GM12878 (cell line): Measurements from ENCODE around the gene ZNF17. TPM values are rescaled to one million over a fixed set of nuclear protein-coding genes. Genes with fewer than 3 reads are reported as not detected.

ENCODE experiments used
- ATAC-seq: fragments of 200-7000 bp; cut with Tn5 transposase; 3 replicates; pipeline ENCODE4 v1.9.1; 2020; ENCODE audit warnings: mild to moderate bottlenecking, moderate library complexity
- BruUV-seq: library from RNA; stranded (reverse); fragments of 400-500 nt; replicated peaks from 2 replicates; lab custom pipeline; 2021; lab: Mats Ljungman, UMichigan
- CTCF ChIA-PET: fragments of 300-600 bp; sonication (Branson Sonifier 250); formaldehyde crosslinking; extraction: SDS; loops from one replicate; lab custom pipeline; 2021; ENCODE audit warnings: inconsistent platforms; lab: Yijun Ruan, JAX
- POLR2A ChIA-PET: fragments of 350-600 bp; formaldehyde crosslinking; extraction: SDS; loops from one replicate; lab custom pipeline; 2021; ENCODE audit warnings: inconsistent platforms; lab: Charles Lee
- RAD21 ChIA-PET: fragments of 300-600 bp; sonication (Branson Sonifier 250); formaldehyde crosslinking; loops from one replicate; lab custom pipeline; 2023; ENCODE audit warnings: antibody characterized with exemption; ENCODE audit not compliant: unreplicated experiment; lab: Charles Lee
- SMC1A ChIA-PET: fragments of 300-600 bp; sonication (Branson Sonifier 250); formaldehyde crosslinking; loops from one replicate; lab custom pipeline; 2023; ENCODE audit not compliant: unreplicated experiment, uncharacterized antibody; lab: Charles Lee
- DNase-seq: peaks from one replicate; pipeline ENCODE4 v3.0.0-alpha.2; 2011; ENCODE audit warnings: low read depth, low spot score
- FAIRE-seq: peaks from 3 replicates; lab custom pipeline; 2011; peaks lifted over from hg19 to GRCh38; lab: Jason Lieb, UNC
- H2AFZ ChIP-seq: 2 replicates; pipeline ENCODE4 v1.6.0; 2011; ENCODE audit warnings: low read depth, low read length, control low read depth; ENCODE audit not compliant: control insufficient read depth
- H3K27ac ChIP-seq: 2 replicates; pipeline ENCODE4 v1.5.1; 2011; ENCODE audit warnings: control low read depth; ENCODE audit not compliant: control insufficient read depth, insufficient read depth
- H3K27me3 ChIP-seq, 2 experiments: replicated peaks in 1 of 2; 2 replicates each; pipeline versions ENCODE4 v1.6.0 to v1.6.1; 2011; ENCODE audit warnings: low read length in 1 of 2; ENCODE audit not compliant: control insufficient read depth in 2 of 2, insufficient read depth in 2 of 2
- H3K36me3 ChIP-seq, 2 experiments: 2 replicates each; pipeline ENCODE4 v1.5.1; 2011; ENCODE audit warnings: low read length in 1 of 2; ENCODE audit not compliant: control insufficient read depth in 2 of 2, insufficient read depth in 2 of 2
- H3K4me1 ChIP-seq: 2 replicates; pipeline ENCODE4 v1.6.1; 2011; ENCODE audit warnings: mild to moderate bottlenecking, low read length, moderate library complexity, mixed read lengths; ENCODE audit not compliant: control insufficient read depth, insufficient read depth
- H3K4me2 ChIP-seq: 2 replicates; pipeline ENCODE4 v1.6.0; 2011; ENCODE audit warnings: control low read depth; ENCODE audit not compliant: control insufficient read depth, insufficient read depth
- H3K4me3 ChIP-seq: fragments of 200-600 bp; sonication (generic); 2 replicates; pipeline ENCODE4 v1.5.1; 2016
- H3K79me2 ChIP-seq: 2 replicates; pipeline ENCODE4 v1.6.0; 2011; ENCODE audit warnings: low read length; ENCODE audit not compliant: control insufficient read depth, insufficient read depth
- H3K9ac ChIP-seq: 2 replicates; pipeline ENCODE4 v1.8.0; 2011; ENCODE audit warnings: low read length, control low read depth, mixed read lengths; ENCODE audit not compliant: control insufficient read depth, insufficient read depth
- H3K9me3 ChIP-seq: replicated peaks from 3 replicates; pipeline ENCODE4 v1.5.1; 2011; ENCODE audit warnings: mild to moderate bottlenecking, low read length; ENCODE audit not compliant: control insufficient read depth, insufficient read depth
- H4K20me1 ChIP-seq: 2 replicates; pipeline ENCODE4 v1.6.0; 2011; ENCODE audit not compliant: control insufficient read depth, insufficient read depth
- CEBPB ChIP-seq, 2 experiments: fragments of 150-350 bp in 1 of 2; IDR thresholded peaks; 2 replicates each; pipeline ENCODE4 v1.6.1; 2012 to 2014; ENCODE audit warnings: low read depth in 2 of 2, low read length in 2 of 2, borderline replicate concordance in 1 of 2, inconsistent platforms in 1 of 2
- CHD1 ChIP-seq: IDR thresholded peaks from 2 replicates; pipeline ENCODE4 v1.6.1; 2012; ENCODE audit warnings: low read depth, low read length, improper control_type of control experiment
- CHD4 ChIP-seq: fragments of 200-600 bp; sonication (generic); IDR thresholded peaks from 2 replicates; pipeline ENCODE4 v1.6.1; 2016; ENCODE audit warnings: mild to moderate bottlenecking
- CREM ChIP-seq: IDR thresholded peaks from 2 replicates; pipeline ENCODE4 v1.6.1; 2014; ENCODE audit warnings: antibody characterized with exemption, low read depth
- JUNB ChIP-seq: IDR thresholded peaks from 2 replicates; pipeline ENCODE4 v1.6.1; 2016; ENCODE audit warnings: antibody characterized with exemption, mild to moderate bottlenecking
- KDM1A ChIP-seq: fragments of 200-600 bp; sonication (generic); IDR thresholded peaks from 2 replicates; pipeline ENCODE4 v1.6.1; 2016; ENCODE audit warnings: borderline replicate concordance
- MYB ChIP-seq: fragments of 150-350 bp; IDR thresholded peaks from 2 replicates; pipeline ENCODE4 v1.6.1; 2014; ENCODE audit warnings: mild to moderate bottlenecking, low read depth, low read length, borderline replicate concordance
- POLR2A ChIP-seq: IDR thresholded peaks from 2 replicates; pipeline ENCODE4 v1.6.1; 2011; ENCODE audit warnings: low read depth, mild to moderate bottlenecking, low read length
- POLR2AphosphoS5 ChIP-seq: IDR thresholded peaks from 2 replicates; pipeline ENCODE4 v1.6.1; 2011; ENCODE audit warnings: mild to moderate bottlenecking, low read length, inconsistent platforms
- SREBF2 ChIP-seq: IDR thresholded peaks from 2 replicates; pipeline ENCODE4 v1.6.1; 2012; ENCODE audit warnings: mild to moderate bottlenecking, low read length
- STAT1 ChIP-seq: fragments of 450-650 bp; conservative IDR thresholded peaks from 2 replicates; pipeline ENCODE4 v1.6.1; 2014; ENCODE audit warnings: antibody characterized with exemption, mild to moderate bottlenecking
- WGBS: methylation state at CpG from one replicate; pipeline ENCODE4 v1.1.6; 2016; ENCODE audit warnings: low lambda C conversion rate; ENCODE audit not compliant: insufficient replicate concordance, insufficient coverage; ENCODE audit errors: missing lambda C conversion rate; 5-methylcytosine and 5-hydroxymethylcytosine counted together
- in situ Hi-C: fragments of 300-500 bp; cut with MboI; formaldehyde crosslinking; loops from 9 replicates; pipeline ENCODE4 v1.14.3; 2018; ENCODE audit warnings: mixed read lengths
- intact Hi-C: fragments of 100-400 bp; cut with micrococcal nuclease; formaldehyde crosslinking; loops from one replicate; pipeline ENCODE4 v1.14.2; 2022; ENCODE audit not compliant: unreplicated experiment
- polyA plus RNA-seq, 11 experiments: library from polyadenylated mRNA; depleted of rRNA in 4 of 11; unstranded in 6 of 11; stranded (reverse) in 5 of 11; fragments of >200 nt; fragmentation: Nextera tagmentation in 4 of 11; fragmentation: Illumina TruSeq in 1 of 11; extraction: Ambion mirVana in 4 of 11; extraction: Trizol in 1 of 11; gene quantifications; 1 replicate in 1 of 11; 2 replicates in 10 of 11; pipeline versions ENCODE4 v1.2.1 to v1.2.3, GENCODE V29; 2011 to 2016; ENCODE audit warnings: inconsistent platforms in 2 of 11, missing spikeins in 2 of 11, low read depth in 1 of 11
- total RNA-seq, 4 experiments: library from RNA; depleted of rRNA in 3 of 4; stranded (reverse); fragments of >200 nt in 3 of 4; fragmentation: Illumina TruSeq in 1 of 4; extraction: Trizol in 1 of 4; gene quantifications; 2 replicates each; pipeline versions ENCODE4 v1.2.1 to v1.2.3, GENCODE V29; 2013 to 2021
- TF ChIP-seq, protein P1 (sequence below): fragments of 450-650 bp; IDR thresholded peaks from 2 replicates; pipeline ENCODE4 v1.6.1; 2014; ENCODE audit warnings: mild to moderate bottlenecking
- TF ChIP-seq, protein P2 (sequence below): IDR thresholded peaks from 2 replicates; pipeline ENCODE4 v1.6.1; 2011; ENCODE audit warnings: borderline replicate concordance, low read depth, mild to moderate bottlenecking, moderate library complexity, low read length; ENCODE audit not compliant: insufficient read depth, poor library complexity, severe bottlenecking
- TF ChIP-seq, protein P3 (sequence below): IDR thresholded peaks from 2 replicates; pipeline ENCODE4 v1.6.1; 2012; ENCODE audit warnings: low read length, inconsistent platforms

The ZNF17 gene
- total and polyA plus RNA-seq, 10 of the 15 experiments (the other 5 are each of a cell fraction or from before 2014, with no cell fraction given) = 4.4 to 11.3 (median 7.8) TPM

DNA sequence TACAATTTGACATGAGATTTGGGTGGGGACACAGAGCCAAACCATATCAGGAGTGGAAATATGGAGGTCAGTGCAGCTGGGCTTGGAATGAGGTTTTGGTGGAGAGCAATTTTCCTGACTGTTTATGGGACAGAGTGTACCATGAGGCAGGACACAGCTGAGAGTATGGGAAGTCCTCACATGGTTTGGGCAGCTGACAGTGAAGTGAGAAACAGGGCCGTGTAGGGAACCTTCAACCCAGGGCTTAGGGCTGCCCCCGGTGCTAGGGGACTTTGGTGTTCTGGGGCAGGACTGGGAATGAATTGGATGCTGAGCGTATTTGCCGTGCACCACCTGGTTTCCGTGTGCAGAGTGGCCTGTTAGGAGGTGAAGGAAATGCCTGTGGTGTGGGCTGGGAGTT lies 15.3 kb upstream of the ZNF17 start:
- H3K36me3 ChIP-seq = peaks cover 14 to 30% of the 10 kb centered on the region in 2 experiments
- SMC1A ChIA-PET = interaction anchor here (2.9 kb wide), 1 partner anchor 10 kb away, joined by 9 read pairs; no protein-coding TSS in a partner anchor
- ATAC-seq (no peak), DNase-seq (no peak), FAIRE-seq (no peak)
- TF ChIP-seq, protein P1, sequence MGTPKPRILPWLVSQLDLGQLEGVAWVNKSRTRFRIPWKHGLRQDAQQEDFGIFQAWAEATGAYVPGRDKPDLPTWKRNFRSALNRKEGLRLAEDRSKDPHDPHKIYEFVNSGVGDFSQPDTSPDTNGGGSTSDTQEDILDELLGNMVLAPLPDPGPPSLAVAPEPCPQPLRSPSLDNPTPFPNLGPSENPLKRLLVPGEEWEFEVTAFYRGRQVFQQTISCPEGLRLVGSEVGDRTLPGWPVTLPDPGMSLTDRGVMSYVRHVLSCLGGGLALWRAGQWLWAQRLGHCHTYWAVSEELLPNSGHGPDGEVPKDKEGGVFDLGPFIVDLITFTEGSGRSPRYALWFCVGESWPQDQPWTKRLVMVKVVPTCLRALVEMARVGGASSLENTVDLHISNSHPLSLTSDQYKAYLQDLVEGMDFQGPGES = no peak
- TF ChIP-seq POLR2A (no peak), POLR2AphosphoS5 (no peak), KDM1A (no peak), CREM (no peak)
- RAD21 ChIA-PET = no interaction called here
- POLR2A ChIA-PET = interaction anchor here (0.6 kb wide), 1 partner anchor 29 kb away, joined by 5 read pairs; no protein-coding TSS in a partner anchor
- no peaks in the 10 kb centered on the region for H4K20me1 ChIP-seq
- intact Hi-C loops = no loop called here
- H3K4me1 ChIP-seq = peaks cover 3% of the 10 kb centered on the region; the same call in 1 of the 2 replicates
- in situ Hi-C loops = no loop called here
- H3K4me3 ChIP-seq = no peak overlapping the region
- no TSS peak for BruUV-seq
- WGBS = 93% methylated on average over 5 of the region's 5 CpGs
- no peak overlapping the region for H3K4me2 ChIP-seq
- H3K9me3 ChIP-seq = peaks cover 17% of the 10 kb centered on the region
- peaks cover 22% of the 10 kb centered on the region for H3K79me2 ChIP-seq
- no peak overlapping the region for H2AFZ ChIP-seq
- H3K9ac ChIP-seq = no peak overlapping the region
- CTCF ChIA-PET = no interaction called here
- no peak overlapping the region for H3K27ac ChIP-seq
- no peaks in the 10 kb centered on the region for H3K27me3 ChIP-seq

DNA sequence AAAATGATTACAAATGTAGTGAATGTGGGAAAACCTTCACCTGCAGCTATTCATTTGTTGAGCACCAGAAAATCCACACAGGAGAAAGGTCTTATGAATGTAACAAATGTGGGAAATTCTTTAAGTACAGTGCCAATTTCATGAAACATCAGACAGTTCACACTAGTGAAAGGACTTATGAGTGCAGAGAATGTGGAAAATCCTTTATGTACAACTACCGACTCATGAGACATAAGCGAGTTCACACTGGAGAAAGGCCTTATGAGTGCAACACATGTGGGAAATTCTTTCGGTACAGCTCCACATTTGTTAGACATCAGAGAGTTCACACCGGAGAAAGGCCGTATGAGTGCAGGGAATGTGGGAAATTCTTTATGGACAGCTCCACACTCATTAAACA lies 12.1 kb upstream of the ZNF17 start:
- Histone ChIP-seq H3K9me3 (peaks cover 14% of the 10 kb centered on the region), H3K9ac (no peak overlapping the region), H3K27ac (no peak overlapping the region), H3K27me3 (no peaks in the 10 kb centered on the region), H3K36me3 (peaks cover 14 to 26% of the 10 kb centered on the region in 2 experiments), H3K4me3 (no peak overlapping the region), H3K4me1 (peaks cover 2% of the 10 kb centered on the region; the same call in 1 of the 2 replicates), H3K79me2 (peaks cover 5% of the 10 kb centered on the region), H4K20me1 (no peaks in the 10 kb centered on the region), H3K4me2 (no peak overlapping the region), H2AFZ (no peak overlapping the region)
- FAIRE-seq (no peak), ATAC-seq (no peak), DNase-seq (no peak)
- in situ Hi-C loops = no loop called here
- no TSS peak for BruUV-seq
- 100% methylated on average over 5 of the region's 5 CpGs for WGBS
- RAD21 ChIA-PET = no interaction called here
- CTCF ChIA-PET = no interaction called here
- POLR2A ChIA-PET = no interaction called here
- intact Hi-C loops = no loop called here
- SMC1A ChIA-PET = no interaction called here
- TF ChIP-seq, protein P2, sequence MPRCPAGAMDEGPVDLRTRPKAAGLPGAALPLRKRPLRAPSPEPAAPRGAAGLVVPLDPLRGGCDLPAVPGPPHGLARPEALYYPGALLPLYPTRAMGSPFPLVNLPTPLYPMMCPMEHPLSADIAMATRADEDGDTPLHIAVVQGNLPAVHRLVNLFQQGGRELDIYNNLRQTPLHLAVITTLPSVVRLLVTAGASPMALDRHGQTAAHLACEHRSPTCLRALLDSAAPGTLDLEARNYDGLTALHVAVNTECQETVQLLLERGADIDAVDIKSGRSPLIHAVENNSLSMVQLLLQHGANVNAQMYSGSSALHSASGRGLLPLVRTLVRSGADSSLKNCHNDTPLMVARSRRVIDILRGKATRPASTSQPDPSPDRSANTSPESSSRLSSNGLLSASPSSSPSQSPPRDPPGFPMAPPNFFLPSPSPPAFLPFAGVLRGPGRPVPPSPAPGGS = no peak
- no peak for TF ChIP-seq CHD4
- no peak for TF ChIP-seq CEBPB (IDR thresholded peaks at IDR 0.05; ENCODE audit: borderline replicate concordance in 1 of 2, low read depth in 2 of 2, low read length in 2 of 2)
- no peak for TF ChIP-seq CHD1
- TF ChIP-seq SREBF2 = no peak
- TF ChIP-seq, protein P3, sequence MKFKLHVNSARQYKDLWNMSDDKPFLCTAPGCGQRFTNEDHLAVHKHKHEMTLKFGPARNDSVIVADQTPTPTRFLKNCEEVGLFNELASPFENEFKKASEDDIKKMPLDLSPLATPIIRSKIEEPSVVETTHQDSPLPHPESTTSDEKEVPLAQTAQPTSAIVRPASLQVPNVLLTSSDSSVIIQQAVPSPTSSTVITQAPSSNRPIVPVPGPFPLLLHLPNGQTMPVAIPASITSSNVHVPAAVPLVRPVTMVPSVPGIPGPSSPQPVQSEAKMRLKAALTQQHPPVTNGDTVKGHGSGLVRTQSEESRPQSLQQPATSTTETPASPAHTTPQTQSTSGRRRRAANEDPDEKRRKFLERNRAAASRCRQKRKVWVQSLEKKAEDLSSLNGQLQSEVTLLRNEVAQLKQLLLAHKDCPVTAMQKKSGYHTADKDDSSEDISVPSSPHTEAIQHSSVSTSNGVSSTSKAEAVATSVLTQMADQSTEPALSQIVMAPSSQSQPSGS = no peak
- TF ChIP-seq MYB = no peak
- no peak for TF ChIP-seq JUNB
- no peak for TF ChIP-seq STAT1
